NCI-H146 treated with DMSO at 0.1 percent for 48 hours (cell line): ENCODE data around the gene MEG3.

Source experiments
- DNase-seq: peaks from one replicate; lab custom pipeline; 2025; ENCODE audit not compliant: unreplicated experiment; lab: John Stamatoyannopoulos, UW

The MEG3 gene

DNA sequence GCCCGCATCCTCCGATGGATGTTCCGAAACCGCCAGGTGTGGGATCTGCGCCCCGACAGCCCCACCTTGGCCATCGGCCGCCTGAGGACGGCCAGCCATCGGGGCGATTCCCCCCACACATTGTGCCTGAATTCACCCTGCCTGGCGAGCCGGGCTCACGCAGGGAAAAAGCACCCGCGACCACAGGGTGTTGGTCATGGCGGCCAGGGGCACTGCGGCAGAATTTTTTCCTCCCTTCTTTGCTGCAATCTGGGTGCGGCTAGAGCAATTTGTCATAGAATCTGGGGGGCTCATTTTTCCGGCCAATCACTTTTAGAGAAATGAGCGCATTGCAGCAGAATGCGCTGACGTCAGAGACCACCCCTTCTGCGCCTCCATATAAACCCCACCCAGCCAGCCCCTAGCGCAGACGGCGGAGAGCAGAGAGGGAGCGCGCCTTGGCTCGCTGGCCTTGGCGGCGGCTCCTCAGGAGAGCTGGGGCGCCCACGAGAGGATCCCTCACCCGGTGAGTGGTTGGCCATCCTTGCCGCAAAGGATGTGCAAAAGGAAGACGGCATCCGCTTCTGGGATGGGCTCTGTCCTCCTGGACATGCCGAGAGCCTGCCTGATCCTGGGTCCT lies at the start of gene MEG3:
Gene MEG3, plus strand, starts transcription at position 406 of the 619 bp plus-strand sequence.
- DNase-seq: no peak

DNA sequence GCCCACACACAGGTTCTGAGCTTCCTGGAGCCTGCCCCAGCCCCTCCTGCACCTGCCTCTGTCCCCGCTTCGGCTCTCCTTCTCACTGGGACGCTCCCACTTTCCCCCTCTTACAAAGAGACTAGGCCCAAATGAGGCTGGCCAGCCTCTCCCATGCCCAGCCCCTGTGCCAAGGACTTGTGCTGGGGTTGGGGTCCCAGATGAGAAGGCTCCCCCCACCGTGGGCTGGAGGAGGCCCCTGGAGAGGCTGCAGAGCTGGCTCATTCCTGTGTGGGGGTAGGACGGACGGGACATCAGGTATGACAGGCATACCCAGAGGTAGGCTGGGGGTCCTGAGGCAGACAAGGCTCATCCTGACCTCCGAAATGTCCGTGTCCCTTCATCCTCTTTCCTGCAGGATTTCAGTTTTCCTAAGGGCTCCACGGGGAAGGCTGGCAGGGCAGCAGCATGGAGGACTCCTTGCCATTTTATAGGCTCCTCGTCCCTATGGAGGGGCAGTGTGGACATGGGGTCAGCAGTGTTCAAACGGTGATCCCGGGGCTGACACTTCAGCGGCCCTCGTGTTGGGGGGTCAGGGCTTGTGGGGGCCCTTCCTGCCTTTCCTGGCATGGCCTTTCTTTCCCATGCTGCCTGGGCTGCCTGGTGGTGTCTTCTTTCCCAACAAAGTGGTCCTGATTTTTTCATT lies 49.1 kb upstream of the MEG3 start:
- DNase-seq: no peak

DNA sequence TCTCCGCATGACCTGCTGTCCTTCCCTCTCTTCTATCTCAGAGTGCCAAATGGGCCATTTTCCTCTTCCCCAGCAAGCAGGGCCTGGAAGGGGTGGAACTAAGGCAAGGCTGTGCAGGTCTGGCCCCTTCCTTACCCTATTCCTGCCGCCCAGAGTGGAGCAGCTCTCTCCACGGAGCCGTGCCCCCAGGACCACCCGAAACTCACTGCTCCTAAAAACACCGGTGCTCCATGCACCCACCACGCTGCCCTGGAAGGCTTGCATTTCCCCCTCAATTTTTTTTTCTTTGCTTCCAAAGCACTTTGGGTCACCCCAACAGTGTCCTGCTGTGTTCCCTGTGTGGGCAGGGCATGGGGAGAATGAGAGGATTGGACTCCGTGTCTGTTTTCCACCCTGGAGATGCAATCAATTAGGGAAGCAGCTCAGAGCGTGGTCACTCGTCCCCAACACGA lies 48.5 kb upstream of the MEG3 start:
- no peak for DNase-seq

DNA sequence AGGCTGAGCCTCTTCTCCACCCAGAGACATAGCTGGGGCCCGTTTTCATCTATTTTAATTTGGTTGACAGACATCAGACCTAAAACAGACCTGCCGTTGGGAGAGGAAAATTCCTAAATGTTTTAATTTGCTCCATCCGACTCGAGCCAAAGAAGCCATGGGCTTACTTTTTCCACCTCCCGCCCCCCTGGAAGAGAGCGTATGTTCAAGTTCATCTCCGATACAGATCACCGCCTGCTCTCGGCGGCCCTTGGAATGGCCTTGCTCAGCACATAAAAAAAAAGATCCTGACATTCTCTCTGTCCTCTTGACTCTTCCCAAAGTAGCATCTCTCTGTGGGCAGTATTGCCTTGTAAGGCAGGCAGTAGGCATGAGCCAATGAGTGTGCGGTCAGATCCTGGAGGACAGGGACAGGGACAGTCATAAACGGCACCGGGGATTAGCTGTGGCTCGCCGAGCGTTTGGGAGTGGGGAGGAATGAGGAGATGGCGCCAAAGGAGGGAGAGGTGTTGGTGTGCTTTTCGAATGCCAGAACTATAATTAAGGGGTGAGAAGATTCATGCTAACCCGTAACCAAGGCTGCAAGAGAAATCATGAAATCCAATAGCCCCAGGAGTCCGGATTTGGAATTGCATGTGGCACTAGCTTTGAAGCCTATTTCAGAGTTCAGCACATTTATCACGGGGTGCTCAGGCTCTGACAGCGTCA lies 47.9 kb upstream of the MEG3 start:
- no peak for DNase-seq

DNA sequence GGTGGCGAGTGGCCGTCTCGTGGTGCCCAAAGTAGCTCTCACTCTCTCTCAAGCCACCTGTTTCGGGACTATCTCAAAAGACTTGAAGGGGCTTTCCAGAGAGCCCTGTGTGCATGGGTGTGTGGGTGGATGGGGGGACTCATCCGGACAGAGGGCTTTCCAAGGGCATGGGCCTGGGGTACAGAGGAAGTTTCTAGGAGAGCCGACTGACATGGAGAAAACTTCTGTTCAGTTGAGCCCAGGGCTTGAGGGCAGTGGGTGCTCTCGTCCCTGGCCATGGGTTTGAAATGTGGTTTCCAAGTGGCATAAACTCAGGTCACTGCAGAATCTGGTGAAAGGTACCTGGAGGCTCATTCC lies 47.4 kb upstream of the MEG3 start:
- DNase-seq: no peak

DNA sequence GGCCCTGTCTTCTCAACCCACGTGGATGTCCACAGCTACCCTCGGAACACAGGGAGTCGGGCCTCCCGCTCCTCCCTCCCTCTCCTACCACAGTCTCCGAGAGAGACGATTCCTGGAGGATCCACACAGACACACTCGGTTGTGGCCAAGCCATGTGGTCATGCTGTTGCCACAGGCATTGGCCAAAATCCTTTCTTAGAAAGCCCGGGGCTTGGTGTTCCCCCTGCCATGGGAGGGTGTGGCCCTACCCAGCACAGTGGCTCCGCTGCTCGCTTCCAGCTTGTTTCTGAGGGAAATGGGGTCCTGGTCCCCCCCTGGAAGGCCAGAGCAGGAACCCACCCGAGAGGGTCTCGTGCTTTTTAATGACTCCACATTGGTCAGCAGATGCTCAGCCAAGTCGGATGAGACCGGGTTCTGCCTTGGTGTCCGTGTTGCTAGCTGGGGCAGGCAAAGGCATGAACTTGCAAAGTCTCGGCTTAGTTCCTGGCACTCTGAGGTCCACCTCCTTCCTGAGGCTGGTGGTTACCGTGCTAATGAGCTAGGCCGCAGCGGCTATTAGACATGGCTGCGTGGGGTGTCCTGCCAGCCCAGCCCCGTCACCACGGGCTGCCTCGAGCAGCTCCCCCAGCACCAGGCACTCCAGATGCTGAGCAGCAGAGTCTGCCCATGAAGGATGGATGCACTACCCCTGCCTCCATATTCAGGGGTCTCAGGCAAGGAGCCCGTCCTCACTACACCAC lies 46.8 kb upstream of the MEG3 start:
- DNase-seq: no peak

DNA sequence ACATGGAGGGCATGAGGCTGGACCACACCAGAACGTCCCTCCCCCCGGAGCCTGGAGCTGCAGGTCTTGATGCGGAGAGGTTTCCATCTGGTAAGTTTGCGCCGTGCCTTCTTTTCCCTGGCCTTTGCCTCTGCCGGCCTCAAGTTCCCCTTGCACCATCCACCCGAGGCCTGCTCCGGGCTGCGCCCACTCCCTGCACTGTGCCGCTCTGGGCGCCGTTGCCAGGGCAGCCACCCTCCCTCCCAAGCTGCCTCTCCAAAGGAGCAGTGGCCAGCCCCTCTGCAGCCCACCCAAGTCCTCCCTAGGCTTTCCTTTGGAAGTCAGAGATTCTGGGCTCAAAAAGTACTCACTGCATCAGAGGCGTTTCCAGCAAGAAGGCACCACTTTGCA lies 46.2 kb upstream of the MEG3 start:
- DNase-seq: no peak

DNA sequence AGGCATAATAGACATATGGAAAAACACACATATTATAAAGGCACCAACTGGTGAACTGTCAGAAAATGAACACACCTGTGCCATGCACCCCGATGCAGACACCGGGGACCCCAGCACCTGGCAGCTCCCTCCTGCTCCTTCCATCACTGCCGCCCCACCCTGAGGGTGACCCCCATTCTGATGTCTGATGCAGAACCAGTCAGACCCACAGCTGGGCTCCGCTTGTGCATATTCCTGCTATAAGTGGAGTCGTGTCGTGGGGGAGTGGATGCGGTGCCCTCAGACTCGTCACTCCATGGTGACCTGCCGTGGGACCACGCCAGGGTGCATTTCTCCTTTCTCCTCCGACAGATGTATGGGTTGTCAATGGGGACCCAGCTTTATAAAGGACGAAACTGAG lies 45.7 kb upstream of the MEG3 start:
- no peak for DNase-seq

DNA sequence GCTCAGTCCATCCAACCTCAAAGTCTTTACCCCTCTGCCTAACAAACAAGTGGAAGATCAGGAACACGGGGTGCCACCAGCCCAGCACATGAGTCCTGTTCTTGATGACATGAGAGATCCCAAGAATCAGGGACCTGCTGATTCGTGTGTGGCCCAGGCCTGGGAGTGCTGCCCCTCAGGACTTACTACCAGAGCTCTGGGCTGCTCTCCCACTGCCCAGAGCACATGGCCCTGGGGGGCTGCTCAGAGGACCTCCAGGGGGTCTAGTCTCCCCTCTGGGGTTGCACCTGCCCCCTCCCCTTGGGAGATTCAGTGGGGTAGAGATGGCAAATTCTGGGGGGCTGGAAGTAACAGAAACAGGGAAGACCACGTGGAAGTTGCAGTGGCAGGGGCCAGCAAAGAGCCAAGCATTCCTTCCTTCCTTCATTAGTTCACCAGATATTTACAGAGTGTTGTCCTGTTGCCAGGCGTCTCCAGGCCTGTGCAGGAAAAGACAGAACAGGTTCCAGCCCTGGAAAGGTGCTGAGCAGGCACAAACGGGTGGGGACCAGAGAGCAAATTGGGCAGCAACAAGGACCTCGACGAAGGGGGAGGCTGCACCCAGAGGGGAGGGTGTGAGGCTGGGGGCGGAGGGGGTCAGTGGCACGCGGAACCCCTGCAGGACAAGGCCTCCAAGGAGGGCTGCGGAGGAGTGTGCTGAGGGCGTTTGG lies 45.1 kb upstream of the MEG3 start:
- DNase-seq: no peak

DNA sequence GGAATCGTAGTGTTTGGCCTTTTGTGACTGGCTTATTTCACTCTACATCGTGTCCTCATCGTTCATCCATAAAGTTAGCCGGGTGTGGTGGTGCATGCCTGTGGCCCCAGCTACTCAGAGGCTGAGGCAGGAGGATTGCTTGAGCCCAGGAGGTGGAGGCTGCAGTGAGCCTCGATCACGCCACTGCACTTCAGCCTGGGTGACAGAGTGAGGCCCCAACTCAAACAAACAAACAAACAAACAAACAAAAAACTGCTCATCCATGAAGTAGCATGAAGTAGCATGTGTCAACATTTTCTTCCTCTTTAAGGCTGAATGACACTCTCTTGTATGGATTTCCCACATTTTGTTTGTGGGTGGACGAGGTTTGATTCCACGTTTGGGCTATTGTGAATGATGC lies 44.0 kb upstream of the MEG3 start:
- no peak for DNase-seq

DNA sequence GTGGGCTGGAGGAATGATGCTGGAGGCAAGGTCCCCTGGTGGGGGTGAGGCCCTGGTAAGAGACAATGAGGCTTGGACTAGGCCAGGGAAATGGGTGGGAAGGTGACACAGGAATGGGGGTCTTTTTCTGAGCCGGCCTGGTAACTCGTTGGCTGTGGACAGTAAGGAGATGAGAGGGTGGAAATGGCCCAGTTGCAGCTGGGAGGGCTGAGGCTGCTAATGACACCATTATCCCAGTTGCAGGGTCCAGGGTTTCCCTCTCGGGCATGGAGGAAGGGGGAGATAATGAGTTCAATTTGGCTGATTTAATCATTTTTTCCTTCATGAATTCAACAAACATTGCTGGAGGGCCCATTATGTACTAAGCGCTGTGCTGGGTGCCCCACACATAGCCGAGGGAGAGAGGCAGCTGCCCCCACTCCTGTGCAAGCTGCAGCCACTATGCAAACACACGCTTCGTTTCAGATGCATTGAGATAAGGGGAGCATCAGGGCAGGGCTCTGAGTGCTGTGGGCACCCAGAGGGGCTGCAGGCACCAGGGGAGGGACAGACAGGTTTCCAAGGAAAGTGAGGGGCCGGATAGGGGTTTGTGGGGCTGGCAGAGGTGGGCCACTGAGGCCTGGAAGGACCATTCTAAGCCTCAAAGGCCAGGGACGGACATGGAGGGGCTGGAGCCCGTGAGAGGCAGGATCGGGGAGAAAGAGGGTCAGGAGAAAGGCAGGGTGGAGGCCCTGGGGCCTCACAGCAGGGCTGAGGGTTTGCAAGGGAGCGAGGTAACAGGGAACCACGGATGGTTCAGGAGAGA lies 43.2 kb upstream of the MEG3 start:
- DNase-seq: peak; percentile 86

DNA sequence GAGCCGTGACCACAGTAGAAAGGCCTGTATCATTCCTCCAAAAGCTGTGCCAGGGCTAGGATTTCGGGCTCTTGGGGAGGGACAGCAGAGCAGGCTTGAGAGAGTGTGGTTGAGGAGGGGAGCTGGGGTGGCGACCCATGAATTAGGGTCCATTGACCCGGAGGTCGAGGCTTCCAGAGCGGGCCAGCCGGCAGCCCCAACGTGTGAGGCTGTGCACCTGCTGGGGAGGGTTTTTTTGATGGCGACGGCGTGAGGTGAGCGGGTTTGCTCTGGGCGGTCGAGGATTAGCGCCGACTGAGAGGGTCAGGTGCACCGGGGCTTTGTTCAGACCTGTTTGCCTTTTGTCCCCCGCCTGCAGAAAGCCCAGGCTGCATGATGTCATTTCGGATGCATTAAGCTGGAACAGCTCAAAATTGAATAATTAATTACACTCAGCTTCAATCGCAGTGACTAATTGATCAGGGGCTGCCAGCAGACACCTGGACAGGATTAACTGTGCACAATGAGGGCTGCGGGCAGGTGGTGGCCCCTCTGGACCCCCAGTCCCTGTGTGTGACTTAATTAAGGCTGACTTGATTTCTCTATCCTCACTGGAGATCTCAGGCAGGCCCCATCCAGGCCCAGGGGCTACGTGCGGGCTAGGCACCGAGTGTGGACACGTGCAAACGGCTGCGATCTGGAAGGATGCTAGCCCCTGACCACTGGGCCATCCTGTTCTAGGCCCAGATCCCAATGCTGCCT lies 42.1 kb upstream of the MEG3 start:
- DNase-seq: peak; percentile 91

DNA sequence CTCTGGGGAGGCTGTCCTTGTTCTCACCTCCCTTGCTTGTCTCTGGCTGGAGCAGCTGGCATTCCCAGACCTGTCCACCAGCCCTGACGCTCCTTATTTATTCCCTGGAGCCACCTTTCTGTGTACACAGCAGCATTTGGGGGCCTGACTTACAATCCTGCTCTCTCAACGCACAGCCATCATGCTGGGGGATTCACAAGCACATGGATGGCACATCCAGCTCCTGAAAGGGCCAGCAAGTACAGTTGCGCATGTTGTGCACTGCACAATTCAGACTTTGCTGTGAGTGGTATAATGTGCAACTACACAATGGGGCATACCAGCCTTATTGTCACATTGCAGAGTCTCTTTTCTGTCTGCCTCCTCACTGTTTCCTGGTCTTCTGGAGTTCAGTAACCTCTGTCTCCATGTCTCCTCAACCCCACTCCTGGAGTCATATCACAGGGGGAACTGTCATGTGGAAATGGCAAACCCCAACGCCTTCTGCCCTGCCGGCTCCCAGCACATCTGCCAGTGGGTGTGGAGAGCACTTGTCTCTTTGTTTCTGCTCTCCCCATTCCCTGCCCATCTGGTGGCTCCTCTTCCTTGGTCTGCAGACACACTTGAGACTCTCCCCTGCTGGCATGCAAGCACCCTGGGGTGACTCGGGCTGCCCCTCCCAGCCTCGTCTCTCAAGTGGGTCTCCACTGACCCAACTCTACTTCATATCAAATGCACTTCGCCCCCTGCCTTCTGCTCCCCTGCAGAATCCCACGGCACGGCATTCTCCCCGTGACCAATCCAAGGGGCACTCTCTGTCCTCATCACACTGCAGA lies 41.2 kb upstream of the MEG3 start:
- no peak for DNase-seq

DNA sequence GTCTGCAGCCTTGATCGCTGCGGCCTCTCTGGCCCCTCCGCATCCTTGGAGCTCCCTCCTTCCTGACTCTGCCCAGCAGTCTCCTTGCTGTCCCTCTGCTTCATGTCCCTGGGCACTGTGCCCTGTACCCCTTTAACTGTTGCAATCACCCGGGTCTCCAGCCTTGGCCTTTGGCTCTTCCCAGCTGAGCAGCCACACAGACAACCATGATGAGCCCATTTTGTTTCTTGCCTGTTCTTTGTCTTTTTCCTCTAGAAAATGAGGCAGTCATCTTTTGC lies 40.6 kb upstream of the MEG3 start:
- no peak for DNase-seq

DNA sequence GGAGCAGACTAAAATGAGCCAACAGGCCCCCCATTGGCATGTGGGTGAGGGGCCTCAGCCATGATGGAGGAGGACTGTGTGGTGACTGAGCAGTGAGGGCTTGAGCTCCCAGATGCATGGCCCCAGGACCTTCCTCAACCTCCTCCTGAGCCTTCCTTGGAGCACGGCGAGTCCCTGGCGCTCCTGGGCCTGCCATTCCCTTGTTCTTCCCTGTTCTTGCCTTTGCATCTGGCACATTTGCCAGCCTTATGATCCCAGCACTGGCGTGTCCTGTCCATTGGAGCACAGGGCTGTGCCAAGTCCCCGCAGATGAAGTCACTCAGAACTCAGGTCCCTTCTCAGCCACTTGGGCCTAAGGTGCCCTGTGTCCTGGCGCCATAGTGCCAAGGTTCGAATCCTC lies 40.3 kb upstream of the MEG3 start:
- no peak for DNase-seq

DNA sequence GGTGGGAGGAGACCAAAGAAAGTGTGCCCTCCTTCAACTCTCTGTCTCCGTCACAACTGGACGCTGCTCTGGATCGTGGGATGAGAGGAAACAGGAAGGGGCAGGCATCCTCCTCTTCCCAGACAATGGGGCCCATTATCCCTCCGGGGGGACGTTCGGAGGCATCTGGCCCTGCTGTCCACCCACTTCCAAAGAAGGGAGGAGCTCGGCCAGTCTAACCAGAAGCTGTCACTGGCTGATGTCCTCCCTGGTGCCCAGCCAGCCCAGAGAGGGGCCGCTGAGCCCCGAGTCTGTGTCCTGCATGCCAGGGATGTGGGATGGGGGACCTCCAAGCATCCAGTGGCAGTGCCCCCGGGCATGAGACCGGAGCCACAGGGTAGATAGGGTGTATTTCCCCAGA lies 39.8 kb upstream of the MEG3 start:
- peak; percentile 8 for DNase-seq

DNA sequence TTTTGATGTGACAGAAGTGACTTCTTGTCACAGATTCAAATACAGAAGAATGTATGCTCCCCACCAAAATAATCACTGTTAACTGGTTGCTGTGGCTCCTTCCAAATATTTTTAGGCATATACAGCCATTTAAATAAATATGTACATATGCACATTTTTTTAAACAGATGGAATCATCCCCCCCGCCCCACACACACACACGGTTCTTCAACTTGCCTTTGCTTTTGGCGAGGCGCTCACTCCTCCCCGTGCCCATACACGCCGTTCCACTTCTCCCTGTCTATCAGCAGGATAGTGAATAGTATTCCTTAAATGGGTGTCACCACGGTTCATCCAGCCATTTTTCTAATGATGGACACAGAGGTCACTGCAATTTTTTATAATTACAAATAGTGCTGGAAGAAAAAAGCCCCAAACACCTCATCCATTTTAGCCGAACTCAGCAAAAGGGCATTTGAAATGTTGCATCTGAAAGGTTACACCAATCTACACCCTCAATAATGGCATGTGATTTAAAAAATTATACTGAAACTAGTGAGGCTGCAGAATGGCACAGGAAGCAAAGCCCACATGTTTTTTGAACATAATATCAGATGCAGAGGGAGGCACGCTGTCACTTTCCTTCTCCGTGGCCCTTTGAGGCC lies 39.2 kb upstream of the MEG3 start:
- no peak for DNase-seq

DNA sequence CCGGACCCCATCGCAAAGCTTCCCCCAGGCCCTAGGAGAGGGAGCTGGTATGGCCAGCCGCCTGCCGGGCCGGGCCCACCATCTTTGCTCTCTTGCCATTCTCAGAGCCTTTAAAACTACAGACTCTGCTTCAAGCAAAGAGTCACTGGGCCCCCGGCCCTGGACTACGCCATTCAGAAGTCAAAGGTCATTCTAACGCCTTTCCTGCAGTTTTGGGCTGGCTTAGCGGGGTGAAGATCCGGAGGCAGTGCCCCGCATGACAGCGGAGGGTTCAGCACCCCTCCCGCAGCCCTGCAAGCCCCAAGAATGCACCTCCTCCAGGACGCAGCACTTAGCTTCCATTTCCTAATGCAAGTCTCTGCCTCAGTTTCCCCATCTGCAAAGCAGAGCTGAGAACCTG lies 38.3 kb upstream of the MEG3 start:
- no peak for DNase-seq

DNA sequence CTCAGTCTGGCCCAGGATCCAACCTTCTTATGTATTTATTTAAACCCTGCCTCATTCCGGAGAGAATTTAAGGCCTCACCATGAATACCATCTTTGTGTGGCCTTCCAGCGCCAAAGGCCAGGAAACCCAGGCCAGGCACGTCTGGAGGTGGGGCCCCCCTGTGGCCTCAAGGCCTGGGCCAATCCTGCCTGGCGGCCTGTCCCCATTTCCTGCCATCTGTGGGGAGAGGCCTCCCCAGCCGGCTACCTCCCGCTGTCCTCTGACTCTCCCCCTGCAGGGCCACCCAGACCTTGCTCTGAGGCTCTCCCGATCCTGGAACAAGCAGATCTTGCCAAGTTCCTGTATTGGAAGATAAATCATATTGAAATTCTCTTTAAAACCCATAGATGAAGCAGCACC lies 37.4 kb upstream of the MEG3 start:
- no peak for DNase-seq
